Right lobe of liver (tissue), 5 donors: Measurements from ENCODE around the gene PDIK1L. TPM values are rescaled to one million over a fixed set of nuclear protein-coding genes. Genes with fewer than 3 reads are reported as not detected.

Source experiments
- total RNA-seq, 6 experiments: library from RNA; depleted of rRNA in 2 of 6; stranded (reverse); fragments of >200 nt in 2 of 6; fragmentation: NEBNext Ultra II Directional in 3 of 6; extraction: Animal tissue kit (Norgen Biotek cat#: 25700) in 3 of 6; gene quantifications; one replicate each; pipeline versions ENCODE4 v1.1.0 to v1.2.4, GENCODE V29; 2016 to 2023
- donor health status: DM: no; HTN: no; CAD: no.
- donor health status: DM: no; HTN: no; CAD: no.
- donor health status: DM: no; HTN: yes; CAD: no.
- donor health status: DM: no; HTN: yes; CAD: no.

The PDIK1L gene
- total RNA-seq, 6 experiments from 2014 or later = 3.8 to 7.5 (median 5.1) TPM

Other genes with a start within 250 kb of the PDIK1L start
- 1 to 10 TPM in 5 of 6 experiments, under 1 TPM in 1; 0.74 to 4.8 (median 2.4) TPM for gene PAQR7, start 236.1 kb upstream of the PDIK1L start, total RNA-seq
- gene STMN1, start 205.4 kb upstream of the PDIK1L start, total RNA-seq = 10 to 100 TPM in 1 of 6 experiments, 1 to 10 TPM in 5; 2.1 to 11.7 (median 6.8) TPM
- gene PAFAH2, start 113.8 kb upstream of the PDIK1L start, total RNA-seq = 10 to 100 TPM; 13.2 to 25.2 (median 18.6) TPM
- under 1 TPM in 2 of 6 experiments, not detected in 4; 0.06 to 0.19 TPM for gene EXTL1, start 90.0 kb upstream of the PDIK1L start, total RNA-seq
- gene SLC30A2, start 65.7 kb upstream of the PDIK1L start, total RNA-seq = under 1 TPM in 5 of 6 experiments, not detected in 1; 0.07 to 0.31 (median 0.22) TPM
- gene TRIM63, start 44.2 kb upstream of the PDIK1L start, total RNA-seq = 1 to 10 TPM in 1 of 6 experiments, under 1 TPM in 2, not detected in 3; 0.18 to 3.5 (median 0.49) TPM
- under 1 TPM; 0.22 to 0.53 (median 0.34) TPM for gene FAM110D, start 47.3 kb downstream of the PDIK1L start, total RNA-seq
- gene C1orf232, start 57.1 kb downstream of the PDIK1L start, total RNA-seq = not detected
- gene ZNF593, start 58.1 kb downstream of the PDIK1L start, total RNA-seq = 10 to 100 TPM; 16.8 to 39.6 (median 20.7) TPM
- not detected for gene ZNF593OS, start 60.0 kb downstream of the PDIK1L start, total RNA-seq
- 1 to 10 TPM in 4 of 6 experiments, under 1 TPM in 2; 0.72 to 1.4 (median 1.1) TPM for gene CNKSR1, start 65.7 kb downstream of the PDIK1L start, total RNA-seq
- gene CATSPER4, start 78.8 kb downstream of the PDIK1L start, total RNA-seq = not detected
- 1 to 10 TPM; 5.2 to 7.8 (median 5.8) TPM for gene CEP85, start 122.4 kb downstream of the PDIK1L start, total RNA-seq
- gene SH3BGRL3, start 168.3 kb downstream of the PDIK1L start, total RNA-seq = 10 to 100 TPM; 26.3 to 61.8 (median 34.9) TPM
- gene UBXN11, start 194.8 kb downstream of the PDIK1L start, total RNA-seq = 10 to 100 TPM in 1 of 6 experiments, 1 to 10 TPM in 5; 4.3 to 11.3 (median 7.0) TPM
- gene CD52, start 206.1 kb downstream of the PDIK1L start, total RNA-seq = 10 to 100 TPM in 2 of 6 experiments, 1 to 10 TPM in 4; 2.8 to 17.6 (median 8.5) TPM
- gene CRYBG2, start 242.3 kb downstream of the PDIK1L start, total RNA-seq = 1 to 10 TPM in 2 of 6 experiments, under 1 TPM in 1, not detected in 3; 0.81 to 1.9 (median 1.7) TPM